VCaP (cell line): ENCODE data around the gene PHYHD1.
A peak's percentile ranks its signal among the peaks of the same experiment; 100 is the strongest.

Experiments used
- H3K27ac ChIP-seq: fragments of 450-650 bp; 2 replicates; pipeline ENCODE4 v1.5.1; 2017
- TF ChIP-seq, protein P1 (sequence below): fragments of 450-650 bp; conservative IDR thresholded peaks from 2 replicates; pipeline ENCODE4 v1.5.1; 2017; ENCODE audit warnings: mild to moderate bottlenecking, moderate library complexity

Gene PHYHD1

GRCh38 chr9:128920381-128921058 is at the start of gene PHYHD1:
Gene PHYHD1, plus strand, starts transcription at chr9:128920982. Its CDS starts 1,342 bp downstream, at chr9:128922324.
- peak within 1 kb of the TSS; percentile 37 for H3K27ac ChIP-seq
- TF ChIP-seq, protein P1, sequence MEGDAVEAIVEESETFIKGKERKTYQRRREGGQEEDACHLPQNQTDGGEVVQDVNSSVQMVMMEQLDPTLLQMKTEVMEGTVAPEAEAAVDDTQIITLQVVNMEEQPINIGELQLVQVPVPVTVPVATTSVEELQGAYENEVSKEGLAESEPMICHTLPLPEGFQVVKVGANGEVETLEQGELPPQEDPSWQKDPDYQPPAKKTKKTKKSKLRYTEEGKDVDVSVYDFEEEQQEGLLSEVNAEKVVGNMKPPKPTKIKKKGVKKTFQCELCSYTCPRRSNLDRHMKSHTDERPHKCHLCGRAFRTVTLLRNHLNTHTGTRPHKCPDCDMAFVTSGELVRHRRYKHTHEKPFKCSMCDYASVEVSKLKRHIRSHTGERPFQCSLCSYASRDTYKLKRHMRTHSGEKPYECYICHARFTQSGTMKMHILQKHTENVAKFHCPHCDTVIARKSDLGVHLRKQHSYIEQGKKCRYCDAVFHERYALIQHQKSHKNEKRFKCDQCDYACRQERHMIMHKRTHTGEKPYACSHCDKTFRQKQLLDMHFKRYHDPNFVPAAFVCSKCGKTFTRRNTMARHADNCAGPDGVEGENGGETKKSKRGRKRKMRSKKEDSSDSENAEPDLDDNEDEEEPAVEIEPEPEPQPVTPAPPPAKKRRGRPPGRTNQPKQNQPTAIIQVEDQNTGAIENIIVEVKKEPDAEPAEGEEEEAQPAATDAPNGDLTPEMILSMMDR: no peak

DNA sequence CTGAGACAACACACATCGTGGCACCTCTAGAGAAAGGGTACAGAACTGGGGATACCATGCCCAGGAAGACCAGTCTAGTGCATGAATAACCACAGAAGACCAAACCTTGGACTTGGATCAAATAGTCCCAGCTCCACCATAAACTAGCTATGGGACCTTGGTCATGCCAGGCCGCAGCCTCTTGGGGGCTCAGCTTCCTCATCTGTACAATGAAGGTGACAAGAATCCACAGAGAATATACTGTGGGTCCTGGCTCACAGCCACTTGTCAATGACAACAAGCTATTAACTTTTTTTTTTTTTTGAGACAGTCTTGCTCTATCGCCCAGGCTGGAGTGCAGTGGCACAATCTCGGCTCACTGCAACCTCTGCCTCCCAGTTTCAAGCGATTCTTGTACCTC is 42.9 kb upstream of the PHYHD1 start:
- H3K27ac ChIP-seq: 0 out of 2 replicates have a peak overlapping the region, but pooled peaks have one; percentile 20
- TF ChIP-seq, protein P1: no peak

DNA sequence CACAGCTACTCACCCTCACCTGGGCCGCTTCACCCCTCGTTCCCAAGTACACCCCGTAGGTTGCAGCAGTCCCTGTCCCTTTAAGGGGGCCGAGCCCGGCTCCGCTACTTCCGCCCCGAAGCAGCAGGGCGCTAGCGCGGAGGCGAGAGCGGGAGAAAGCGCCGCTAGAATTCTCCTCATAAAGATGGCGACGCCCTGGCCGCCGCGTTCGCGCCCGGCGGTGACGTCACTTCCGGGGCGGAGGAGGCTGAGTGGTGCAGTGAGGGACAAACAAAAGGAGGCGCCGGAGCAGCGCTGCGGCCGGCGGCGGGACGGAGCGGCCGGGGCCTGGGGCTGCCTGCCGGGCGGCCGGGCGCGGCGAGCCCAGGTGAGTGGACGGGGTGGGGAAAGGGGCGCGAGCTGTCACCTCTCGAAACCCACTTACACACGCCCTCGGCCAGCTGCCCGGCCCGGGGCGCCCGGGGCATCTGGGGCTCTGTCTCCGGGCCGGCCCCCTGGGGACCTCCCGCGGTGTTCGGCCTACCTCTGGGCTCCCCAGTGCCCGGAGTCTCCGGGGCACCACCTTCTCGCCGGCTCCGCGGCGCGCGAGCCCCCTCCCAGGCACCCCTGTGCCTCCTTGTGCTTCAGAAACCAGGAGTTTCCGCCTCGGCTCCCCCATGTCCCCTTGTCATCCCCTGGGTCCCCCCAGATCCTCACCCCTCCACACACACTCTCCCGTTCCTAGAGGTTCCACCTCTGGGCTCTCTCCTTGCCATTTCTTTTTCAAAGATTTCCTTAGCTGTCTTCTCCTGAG is 38.7 kb upstream of the PHYHD1 start, which contains the start of the genes KYAT1 and LRRC8A:
KYAT1 (minus strand) TSS at position 67 of the 793 bp plus-strand sequence. CDS start 36,545 bp downstream, outside the sequence.
LRRC8A (plus strand) TSS at position 250 of the 793 bp plus-strand sequence. CDS start 25,032 bp downstream, outside the sequence.
- H3K27ac ChIP-seq: peak within 1 kb of the TSS; percentile 91
- TF ChIP-seq, protein P1: peak; percentile 27

DNA sequence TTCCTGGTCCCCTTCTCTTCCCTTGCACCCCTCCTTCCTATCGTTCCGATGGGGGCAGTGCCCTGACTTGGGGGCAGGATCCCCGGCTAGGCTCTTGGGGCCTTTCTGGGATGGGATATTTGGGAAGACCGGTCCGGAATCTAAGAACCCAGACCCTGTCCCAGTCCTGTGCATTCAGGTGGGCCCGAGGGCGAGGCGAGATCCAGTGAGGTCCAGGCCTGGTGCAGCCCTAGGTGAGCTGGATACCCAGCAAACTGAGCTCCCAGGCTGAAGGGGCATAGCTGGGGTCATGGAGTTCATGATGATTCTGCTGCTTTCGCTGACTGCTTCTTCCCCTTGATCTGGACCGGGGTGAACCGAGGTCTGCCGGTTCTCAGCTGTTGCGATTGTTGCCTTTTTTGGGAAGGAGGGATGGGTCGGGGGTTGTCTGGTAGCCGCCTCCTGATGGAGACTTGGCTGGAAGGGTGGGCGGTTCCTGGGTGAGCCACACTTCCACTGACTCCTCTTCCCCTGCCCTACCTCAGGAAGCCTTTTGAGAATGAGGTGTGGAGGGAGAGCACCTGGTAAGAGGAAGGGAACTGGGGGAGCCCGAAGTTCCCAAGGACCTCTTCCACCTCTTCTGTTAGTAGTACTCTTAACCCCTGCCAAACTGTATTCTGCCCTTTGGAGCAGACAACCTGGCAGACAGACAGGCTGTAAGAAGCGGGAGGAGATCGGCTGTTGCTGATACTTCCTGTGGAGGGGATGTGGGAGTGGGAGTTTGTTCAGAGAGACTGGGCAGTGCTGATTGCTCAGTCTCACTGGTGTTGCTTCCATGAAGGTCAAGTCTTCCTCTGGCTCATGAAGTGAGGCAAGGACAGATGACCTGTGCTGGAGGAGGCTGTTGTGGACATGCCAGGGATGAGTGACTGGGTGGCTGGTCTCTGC is 37.8 kb upstream of the PHYHD1 start:
- peak overlapping the region; percentile 91 for H3K27ac ChIP-seq
- TF ChIP-seq, protein P1: no peak

DNA sequence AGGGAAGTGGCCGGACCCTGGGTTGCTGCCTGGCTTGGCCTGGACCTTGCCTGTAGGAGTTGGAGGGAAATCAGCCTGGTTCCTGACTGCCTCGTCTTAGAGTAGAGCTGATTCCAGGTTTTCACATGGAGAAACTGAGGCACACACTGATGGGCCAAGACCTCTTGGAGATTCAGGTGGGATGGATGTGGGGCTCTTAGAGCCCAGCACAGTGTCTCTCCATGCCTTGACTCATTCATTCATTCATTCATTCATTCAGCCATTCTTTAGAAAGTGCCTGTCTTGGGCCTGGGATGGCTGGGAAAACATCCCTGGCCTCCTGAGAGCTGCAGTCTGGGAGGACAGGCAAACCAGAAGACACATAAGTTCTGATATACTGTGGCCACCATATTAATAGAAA is 36.6 kb upstream of the PHYHD1 start:
- TF ChIP-seq, protein P1: no peak
- H3K27ac ChIP-seq: no peak overlapping the region

GRCh38 chr9:128885376-128885775 is 35.4 kb upstream of the PHYHD1 start:
- TF ChIP-seq, protein P1: no peak
- H3K27ac ChIP-seq: no peak overlapping the region
